HG03045 (cell line): ENCODE measurements around the gene ARHGEF37.
"Not testable (repeated sequence)": the region's sequence is repeated elsewhere in the genome, so short reads cannot be mapped to it uniquely, and the experiment has no call there.

ENCODE experiments used
- ATAC-seq: cut with Tn5 transposase; IDR thresholded peaks from one replicate; pipeline ENCODE4 v1.9.1; 2021; ENCODE audit warnings: mild to moderate bottlenecking, moderate library complexity; ENCODE audit not compliant: unreplicated experiment

The ARHGEF37 gene

DNA sequence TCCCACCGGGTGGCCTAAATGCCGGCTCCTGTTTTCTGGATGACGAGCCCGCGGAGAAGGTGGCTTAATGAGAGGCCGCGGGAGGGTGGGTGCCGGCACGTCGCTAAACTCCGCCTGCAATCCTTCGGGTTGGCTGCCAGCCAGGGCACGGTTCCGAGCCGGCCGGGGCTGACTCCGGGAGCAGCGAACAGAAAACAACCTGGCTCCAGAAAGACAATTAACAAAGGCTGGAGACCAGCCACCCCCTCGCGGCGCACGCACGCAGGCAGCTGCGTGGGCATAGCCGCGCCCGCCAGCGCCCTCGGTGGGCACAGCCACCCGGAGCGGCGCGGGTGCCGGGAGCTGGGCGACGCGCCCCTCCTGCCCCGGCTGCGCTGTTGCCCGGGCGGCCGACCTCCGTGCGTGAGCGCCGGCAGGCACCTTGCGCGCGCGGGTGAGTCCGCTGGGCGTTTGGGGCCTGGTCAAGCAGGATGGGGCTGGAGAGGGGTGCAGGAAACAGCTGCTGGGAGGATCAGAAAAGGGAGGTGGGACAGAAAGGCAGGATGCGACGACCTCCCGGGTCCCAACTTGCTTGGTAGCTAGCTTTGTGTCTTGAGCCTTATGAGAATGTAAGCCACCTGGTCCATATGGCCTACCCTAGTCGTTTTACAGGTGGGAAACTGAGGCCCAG lies at the start of gene ARHGEF37:
ARHGEF37 (plus strand) TSS at position 307 of the 670 bp plus-strand sequence. CDS start 16,272 bp downstream, outside the sequence.
- ATAC-seq: no peak

GRCh38 chr5:149532413-149532812 lies 48.9 kb upstream of the ARHGEF37 start:
- no peak for ATAC-seq

DNA sequence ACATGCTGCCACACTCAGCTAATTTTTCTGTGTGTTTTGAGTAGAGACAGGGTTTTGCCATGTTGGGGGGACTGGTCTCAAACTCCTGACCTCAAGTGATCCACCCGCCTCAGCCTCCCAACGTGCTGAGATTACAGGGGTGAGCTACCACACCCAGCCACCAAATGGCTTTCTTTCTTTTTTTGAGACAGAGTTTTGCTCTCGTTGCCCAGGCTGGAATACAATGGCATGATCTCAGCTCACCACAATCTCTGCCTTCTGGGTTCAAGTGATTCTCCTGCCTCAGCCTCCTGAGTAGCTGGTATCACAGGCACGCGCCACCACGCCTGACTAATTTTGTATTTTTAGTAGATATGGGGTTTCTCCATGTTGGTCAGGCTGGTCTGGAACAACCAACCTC lies 45.5 kb upstream of the ARHGEF37 start:
- not testable (repeated sequence) for ATAC-seq

DNA sequence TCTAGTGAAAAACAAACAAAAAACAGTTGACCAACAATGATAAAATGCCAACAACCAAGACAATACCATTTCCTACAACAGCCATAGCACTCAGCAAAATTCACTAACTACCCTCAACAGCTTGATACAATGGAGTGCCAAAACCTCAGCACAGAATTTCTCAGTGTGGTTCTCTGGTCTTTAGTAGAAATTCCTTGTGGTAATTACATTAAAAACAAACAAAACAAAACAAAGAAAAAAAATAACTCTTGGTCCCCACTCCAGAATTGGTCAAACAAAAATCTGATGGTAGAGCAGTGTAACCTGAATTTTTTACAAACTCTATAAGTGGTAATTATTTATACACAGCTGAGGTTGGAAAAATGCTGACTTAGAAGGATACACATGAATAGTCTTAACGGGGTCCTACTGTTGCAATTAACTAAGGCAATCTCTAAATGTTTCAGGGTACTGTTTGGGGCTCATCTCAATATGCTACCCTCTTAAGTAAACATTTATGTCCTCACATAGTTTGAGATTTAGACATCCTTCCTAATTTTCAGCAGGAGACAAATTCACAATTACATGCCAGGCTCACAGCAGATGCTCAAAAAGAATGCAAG lies 43.8 kb upstream of the ARHGEF37 start:
- ATAC-seq: no peak

DNA sequence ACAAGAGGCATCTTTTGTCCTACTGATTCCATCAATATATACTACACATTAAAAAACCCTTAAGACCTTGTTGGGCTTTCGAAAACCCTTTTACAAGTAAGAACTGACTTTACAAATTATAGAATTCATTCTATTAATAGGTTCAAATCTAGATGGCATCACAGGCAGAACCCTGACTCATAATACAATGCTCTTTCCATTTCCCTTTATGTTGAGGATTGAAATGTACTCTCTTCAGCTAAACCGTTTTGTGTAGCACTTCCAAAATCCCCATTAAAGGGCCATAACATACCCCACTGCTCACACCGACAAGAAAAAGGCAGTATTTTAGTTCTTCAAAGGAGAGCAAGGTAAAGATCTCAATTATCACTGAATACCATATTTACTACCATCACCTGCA lies 41.2 kb upstream of the ARHGEF37 start:
- no peak for ATAC-seq

DNA sequence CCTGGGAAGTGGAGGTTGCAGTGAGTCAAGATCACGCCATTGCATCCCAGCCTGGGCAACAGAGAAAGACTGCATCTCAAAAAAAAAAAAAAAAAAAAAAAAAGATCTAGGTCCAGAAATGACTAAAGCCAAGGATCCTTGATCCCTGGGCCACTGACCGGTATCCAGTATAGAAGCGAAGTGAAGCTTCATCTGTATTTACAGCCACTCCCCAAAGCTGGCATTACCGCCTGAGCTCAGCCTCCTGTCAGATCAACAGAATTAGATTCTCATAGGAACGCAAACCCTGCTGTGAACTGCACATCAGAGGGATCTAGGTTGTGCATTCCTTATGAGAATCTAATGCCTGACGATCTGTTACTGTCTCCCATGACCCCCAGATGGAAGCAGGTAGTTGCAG lies 39.4 kb upstream of the ARHGEF37 start:
- ATAC-seq: no peak

GRCh38 chr5:149543361-149544027 lies 37.8 kb upstream of the ARHGEF37 start:
- no peak for ATAC-seq

DNA sequence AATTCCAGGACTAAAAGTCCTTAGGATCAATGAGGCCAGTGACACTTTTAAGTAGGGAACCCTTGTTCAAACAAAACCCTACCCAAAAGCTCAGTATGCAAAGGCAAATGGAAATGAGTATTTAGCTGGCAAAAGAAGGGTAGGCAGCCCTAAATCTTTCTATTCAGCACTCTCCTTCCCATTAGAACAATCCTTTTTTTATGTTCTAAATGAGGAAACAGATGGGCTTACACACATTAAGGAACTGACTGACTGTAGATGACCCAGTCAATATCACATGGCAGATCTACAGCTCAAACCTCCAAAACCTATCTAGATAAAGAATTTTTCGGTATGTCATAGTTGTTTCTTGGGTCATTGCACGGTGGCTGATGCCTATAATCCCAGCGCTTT lies 37.3 kb upstream of the ARHGEF37 start:
- ATAC-seq: no peak

- ATAC-seq: no peak
Measured at GRCh38 chr5:149545327-149545726, 36.0 kb upstream of the ARHGEF37 start.

- ATAC-seq: no peak
Measured at GRCh38 chr5:149546974-149547373, 34.3 kb upstream of the ARHGEF37 start.

- ATAC-seq: peak; percentile 15
Measured at GRCh38 chr5:149549461-149550267, 31.6 kb upstream of the ARHGEF37 start.

DNA sequence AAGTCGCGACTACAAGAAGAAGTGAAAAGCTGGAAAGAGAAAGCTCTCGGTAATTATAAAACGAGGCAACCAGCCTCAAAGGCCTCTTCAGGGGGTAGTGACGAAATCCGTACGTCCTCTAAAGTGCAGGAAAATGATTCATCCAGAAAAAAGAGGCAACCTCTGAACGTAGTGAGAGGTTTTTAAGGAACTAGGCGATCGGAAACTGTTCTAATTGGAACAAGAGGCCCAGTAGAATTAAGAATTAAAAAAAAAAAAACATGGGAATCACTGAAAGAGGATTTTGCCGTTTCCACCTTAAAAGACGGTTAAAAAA lies 31.1 kb upstream of the ARHGEF37 start:
- no peak for ATAC-seq

- peak; percentile 4 for ATAC-seq
Measured at GRCh38 chr5:149550594-149551226, 30.6 kb upstream of the ARHGEF37 start.

DNA sequence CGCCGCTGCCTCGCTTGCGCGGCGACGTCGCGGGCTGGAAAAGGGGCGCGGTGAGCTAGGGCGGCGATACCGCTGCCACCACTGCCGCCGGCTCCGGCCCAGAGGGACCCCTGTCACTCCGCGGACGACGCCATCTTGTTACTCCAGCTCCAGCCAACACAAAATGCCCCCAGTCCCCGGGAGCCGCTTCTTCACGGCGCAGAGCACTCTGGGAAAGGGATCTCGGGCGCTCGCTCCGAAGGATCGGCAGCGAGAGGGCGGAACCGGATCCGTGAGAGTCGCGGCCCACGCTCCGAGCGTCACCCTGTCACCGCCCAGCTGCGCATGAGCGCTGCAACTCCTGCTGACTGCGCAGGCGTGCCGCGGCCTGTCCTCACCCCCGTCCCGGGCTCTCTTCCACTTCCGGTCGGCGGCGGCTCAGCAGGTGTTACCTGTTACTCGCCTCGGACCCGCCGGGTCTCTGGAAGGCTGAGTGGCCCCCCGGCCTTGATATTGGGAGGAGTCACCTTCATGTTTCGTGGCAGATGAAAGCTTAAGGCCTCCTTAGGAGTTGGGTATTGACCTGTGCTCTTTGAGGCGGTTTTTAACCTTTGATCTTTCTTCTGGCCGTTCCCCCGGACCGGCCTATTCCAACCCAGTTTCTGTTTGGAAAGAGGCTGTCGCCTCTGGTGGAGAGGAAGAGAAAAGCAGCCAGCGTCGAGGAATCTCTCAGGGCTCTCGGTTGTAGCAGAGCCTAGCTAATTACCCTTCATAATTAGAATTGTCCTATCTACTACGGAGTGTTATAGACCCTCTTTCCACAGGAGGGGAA lies 29.9 kb upstream of the ARHGEF37 start, which contains the start of gene CSNK1A1:
CSNK1A1 (minus strand) TSS at position 213 of the 811 bp plus-strand sequence. CDS start 475 bp downstream, outside the sequence.
- ATAC-seq: peak; percentile 92

DNA sequence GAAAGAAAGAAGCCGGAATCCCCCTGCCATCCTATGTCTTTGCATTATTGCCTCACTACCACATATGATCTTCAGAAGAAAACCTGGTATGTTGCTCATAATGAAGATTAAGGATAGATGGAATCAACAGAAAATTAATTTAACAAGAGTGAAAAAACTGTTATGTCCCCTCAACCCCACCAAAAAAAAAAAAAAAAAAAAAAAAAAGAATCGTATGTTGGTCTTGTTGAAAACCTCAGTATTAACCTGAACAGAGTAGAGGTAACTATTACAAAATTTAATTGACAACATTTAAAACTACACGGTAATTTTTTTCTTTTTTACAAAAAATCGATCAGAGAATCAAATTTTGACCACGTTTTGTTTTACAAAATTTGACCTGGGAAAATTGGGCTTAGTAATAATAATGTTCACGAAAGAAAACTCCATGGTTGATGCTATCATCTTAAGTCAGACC lies 29.2 kb upstream of the ARHGEF37 start:
- no peak for ATAC-seq

GRCh38 chr5:149552553-149553160 lies 28.6 kb upstream of the ARHGEF37 start:
- ATAC-seq: no peak

DNA sequence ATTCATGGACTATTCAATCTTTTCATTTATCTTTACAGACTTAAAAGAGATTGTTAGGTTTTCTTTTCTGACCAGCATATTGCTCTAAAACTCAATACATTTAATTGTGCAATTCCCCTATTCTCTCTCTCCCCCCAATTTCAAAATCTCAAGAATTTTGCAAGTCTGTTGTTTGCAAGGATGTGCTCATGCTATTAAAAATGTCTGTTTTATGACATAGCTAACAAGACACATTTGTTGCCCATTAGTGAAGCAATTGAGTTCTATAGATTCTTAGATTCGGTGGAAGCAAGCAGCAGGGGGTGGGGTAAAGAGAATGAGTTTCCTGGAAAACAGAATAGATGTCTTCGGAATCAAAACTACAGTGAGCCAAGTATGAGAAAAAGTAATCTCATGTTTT lies 21.6 kb upstream of the ARHGEF37 start:
- no peak for ATAC-seq

GRCh38 chr5:149561848-149562247 lies 19.4 kb upstream of the ARHGEF37 start:
- ATAC-seq: no peak

DNA sequence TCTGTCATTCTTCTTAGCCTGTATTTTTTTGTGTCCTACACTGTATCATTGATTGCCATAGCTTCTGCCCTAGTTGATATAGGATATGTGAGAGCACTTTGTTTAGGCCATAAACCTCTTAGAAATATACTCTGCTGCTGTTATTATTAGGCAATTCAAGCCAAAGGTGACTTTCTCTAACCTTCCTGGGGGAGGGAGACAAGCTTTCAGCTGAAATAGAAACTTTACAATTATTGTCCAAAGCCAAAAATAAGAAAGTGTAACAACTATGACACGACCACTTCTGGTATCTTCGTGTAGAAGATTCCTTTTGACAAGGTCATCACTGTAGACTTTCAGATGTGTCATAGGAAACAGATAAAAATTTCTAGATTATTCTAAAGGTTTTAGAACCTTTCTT lies 17.8 kb upstream of the ARHGEF37 start:
- no peak for ATAC-seq
